ENCODE measurements around the gene MPZL2.

GRCh38 chr11:118286545-118286944 is 22.4 kb upstream of the MPZL2 start:
- TF ChIP-seq, protein P1, sequence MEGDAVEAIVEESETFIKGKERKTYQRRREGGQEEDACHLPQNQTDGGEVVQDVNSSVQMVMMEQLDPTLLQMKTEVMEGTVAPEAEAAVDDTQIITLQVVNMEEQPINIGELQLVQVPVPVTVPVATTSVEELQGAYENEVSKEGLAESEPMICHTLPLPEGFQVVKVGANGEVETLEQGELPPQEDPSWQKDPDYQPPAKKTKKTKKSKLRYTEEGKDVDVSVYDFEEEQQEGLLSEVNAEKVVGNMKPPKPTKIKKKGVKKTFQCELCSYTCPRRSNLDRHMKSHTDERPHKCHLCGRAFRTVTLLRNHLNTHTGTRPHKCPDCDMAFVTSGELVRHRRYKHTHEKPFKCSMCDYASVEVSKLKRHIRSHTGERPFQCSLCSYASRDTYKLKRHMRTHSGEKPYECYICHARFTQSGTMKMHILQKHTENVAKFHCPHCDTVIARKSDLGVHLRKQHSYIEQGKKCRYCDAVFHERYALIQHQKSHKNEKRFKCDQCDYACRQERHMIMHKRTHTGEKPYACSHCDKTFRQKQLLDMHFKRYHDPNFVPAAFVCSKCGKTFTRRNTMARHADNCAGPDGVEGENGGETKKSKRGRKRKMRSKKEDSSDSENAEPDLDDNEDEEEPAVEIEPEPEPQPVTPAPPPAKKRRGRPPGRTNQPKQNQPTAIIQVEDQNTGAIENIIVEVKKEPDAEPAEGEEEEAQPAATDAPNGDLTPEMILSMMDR (IDR thresholded peaks at IDR 0.05): no peak
- no peak for TF ChIP-seq POLR2AphosphoS5 (IDR thresholded peaks at IDR 0.05; ENCODE audit: low read depth, low read length)
- TF ChIP-seq, protein P2, sequence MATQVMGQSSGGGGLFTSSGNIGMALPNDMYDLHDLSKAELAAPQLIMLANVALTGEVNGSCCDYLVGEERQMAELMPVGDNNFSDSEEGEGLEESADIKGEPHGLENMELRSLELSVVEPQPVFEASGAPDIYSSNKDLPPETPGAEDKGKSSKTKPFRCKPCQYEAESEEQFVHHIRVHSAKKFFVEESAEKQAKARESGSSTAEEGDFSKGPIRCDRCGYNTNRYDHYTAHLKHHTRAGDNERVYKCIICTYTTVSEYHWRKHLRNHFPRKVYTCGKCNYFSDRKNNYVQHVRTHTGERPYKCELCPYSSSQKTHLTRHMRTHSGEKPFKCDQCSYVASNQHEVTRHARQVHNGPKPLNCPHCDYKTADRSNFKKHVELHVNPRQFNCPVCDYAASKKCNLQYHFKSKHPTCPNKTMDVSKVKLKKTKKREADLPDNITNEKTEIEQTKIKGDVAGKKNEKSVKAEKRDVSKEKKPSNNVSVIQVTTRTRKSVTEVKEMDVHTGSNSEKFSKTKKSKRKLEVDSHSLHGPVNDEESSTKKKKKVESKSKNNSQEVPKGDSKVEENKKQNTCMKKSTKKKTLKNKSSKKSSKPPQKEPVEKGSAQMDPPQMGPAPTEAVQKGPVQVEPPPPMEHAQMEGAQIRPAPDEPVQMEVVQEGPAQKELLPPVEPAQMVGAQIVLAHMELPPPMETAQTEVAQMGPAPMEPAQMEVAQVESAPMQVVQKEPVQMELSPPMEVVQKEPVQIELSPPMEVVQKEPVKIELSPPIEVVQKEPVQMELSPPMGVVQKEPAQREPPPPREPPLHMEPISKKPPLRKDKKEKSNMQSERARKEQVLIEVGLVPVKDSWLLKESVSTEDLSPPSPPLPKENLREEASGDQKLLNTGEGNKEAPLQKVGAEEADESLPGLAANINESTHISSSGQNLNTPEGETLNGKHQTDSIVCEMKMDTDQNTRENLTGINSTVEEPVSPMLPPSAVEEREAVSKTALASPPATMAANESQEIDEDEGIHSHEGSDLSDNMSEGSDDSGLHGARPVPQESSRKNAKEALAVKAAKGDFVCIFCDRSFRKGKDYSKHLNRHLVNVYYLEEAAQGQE (IDR thresholded peaks at IDR 0.05; ENCODE audit: insufficient read depth in 1 of 2, low read depth in 2 of 2, low read length in 1 of 2): no peak

Measured in Panc1 (cell line).